ENCODE measurements around the gene TRIB2.
"Not testable (repeated sequence)": the region's sequence is repeated elsewhere in the genome, so short reads cannot be mapped to it uniquely, and the experiment has no call there.

TRIB2 gene

GRCh38 chr2:12716282-12717190 is at the start of gene TRIB2:
Gene TRIB2 (plus strand): TSS chr2:12716936. CDS start chr2:12718308, 1,372 bp downstream.
- FAIRE-seq = no peak

- no peak for FAIRE-seq
Measured at GRCh38 chr2:12669036-12669435, 47.7 kb upstream of the TRIB2 start.

- no peak for FAIRE-seq
Measured at GRCh38 chr2:12672711-12673315, 43.9 kb upstream of the TRIB2 start.

- FAIRE-seq = no peak
Measured at GRCh38 chr2:12674644-12675328, 42.0 kb upstream of the TRIB2 start.

- no peak for FAIRE-seq
Measured at GRCh38 chr2:12675352-12675795, 41.4 kb upstream of the TRIB2 start.

- no peak for FAIRE-seq
Measured at GRCh38 chr2:12675801-12676200, 40.9 kb upstream of the TRIB2 start.

- no peak for FAIRE-seq
Measured at GRCh38 chr2:12676771-12677170, 40.0 kb upstream of the TRIB2 start.

GRCh38 chr2:12678186-12678585 is 38.5 kb upstream of the TRIB2 start:
- no peak for FAIRE-seq

- no peak for FAIRE-seq
Measured at GRCh38 chr2:12679550-12680072, 37.1 kb upstream of the TRIB2 start.

GRCh38 chr2:12680115-12680514 is 36.6 kb upstream of the TRIB2 start:
- not testable (repeated sequence) for FAIRE-seq

GRCh38 chr2:12682017-12682416 is 34.7 kb upstream of the TRIB2 start:
- FAIRE-seq = no peak

GRCh38 chr2:12683457-12684100 is 33.2 kb upstream of the TRIB2 start:
- no peak for FAIRE-seq

- FAIRE-seq = no peak
Measured at GRCh38 chr2:12684471-12684936, 32.2 kb upstream of the TRIB2 start.

- FAIRE-seq = no peak
Measured at GRCh38 chr2:12685145-12685544, 31.6 kb upstream of the TRIB2 start.

GRCh38 chr2:12685956-12686355 is 30.8 kb upstream of the TRIB2 start:
- no peak for FAIRE-seq

GRCh38 chr2:12686708-12687283 is 29.9 kb upstream of the TRIB2 start:
- no peak for FAIRE-seq

- FAIRE-seq = no peak
Measured at GRCh38 chr2:12688091-12688490, 28.6 kb upstream of the TRIB2 start.

- FAIRE-seq = no peak
Measured at GRCh38 chr2:12688893-12689292, 27.8 kb upstream of the TRIB2 start.

- FAIRE-seq = no peak
Measured at GRCh38 chr2:12693509-12693908, 23.2 kb upstream of the TRIB2 start.

- FAIRE-seq = no peak
Measured at GRCh38 chr2:12694990-12695774, 21.6 kb upstream of the TRIB2 start.

GRCh38 chr2:12697617-12698016 is 19.1 kb upstream of the TRIB2 start:
- FAIRE-seq = no peak

Data from endometrium (tissue), 2 donors.